IPS-18a (cell line): ENCODE data around the gene NBR1.
"Not testable (repeated sequence)": the region's sequence is repeated elsewhere in the genome, so short reads cannot be mapped to it uniquely, and the experiment has no call there.

Source experiments
- H3K27ac ChIP-seq: one replicate; pipeline ENCODE4 v1.5.1; 2013; ENCODE audit warnings: low read length
- H3K27me3 ChIP-seq: one replicate; pipeline ENCODE4 v1.6.1; 2013; ENCODE audit warnings: mild to moderate bottlenecking, low read length; ENCODE audit not compliant: control insufficient read depth, insufficient read depth
- H3K36me3 ChIP-seq: one replicate; pipeline ENCODE4 v1.6.1; 2013; ENCODE audit warnings: low read depth, low read length; ENCODE audit not compliant: control insufficient read depth
- H3K4me1 ChIP-seq: one replicate; pipeline ENCODE4 v1.6.1; 2013; ENCODE audit warnings: low read depth, low read length; ENCODE audit not compliant: control insufficient read depth
- H3K4me3 ChIP-seq: one replicate; pipeline ENCODE4 v1.5.1; 2013; ENCODE audit warnings: low read length
- H3K9ac ChIP-seq: one replicate; pipeline ENCODE4 v1.6.1; 2013; ENCODE audit warnings: mild to moderate bottlenecking, low read length, moderate library complexity
- H3K9me3 ChIP-seq: one replicate; pipeline ENCODE4 v1.6.1; 2013; ENCODE audit warnings: low read depth, low read length; ENCODE audit not compliant: control insufficient read depth

The NBR1 gene, protein sequence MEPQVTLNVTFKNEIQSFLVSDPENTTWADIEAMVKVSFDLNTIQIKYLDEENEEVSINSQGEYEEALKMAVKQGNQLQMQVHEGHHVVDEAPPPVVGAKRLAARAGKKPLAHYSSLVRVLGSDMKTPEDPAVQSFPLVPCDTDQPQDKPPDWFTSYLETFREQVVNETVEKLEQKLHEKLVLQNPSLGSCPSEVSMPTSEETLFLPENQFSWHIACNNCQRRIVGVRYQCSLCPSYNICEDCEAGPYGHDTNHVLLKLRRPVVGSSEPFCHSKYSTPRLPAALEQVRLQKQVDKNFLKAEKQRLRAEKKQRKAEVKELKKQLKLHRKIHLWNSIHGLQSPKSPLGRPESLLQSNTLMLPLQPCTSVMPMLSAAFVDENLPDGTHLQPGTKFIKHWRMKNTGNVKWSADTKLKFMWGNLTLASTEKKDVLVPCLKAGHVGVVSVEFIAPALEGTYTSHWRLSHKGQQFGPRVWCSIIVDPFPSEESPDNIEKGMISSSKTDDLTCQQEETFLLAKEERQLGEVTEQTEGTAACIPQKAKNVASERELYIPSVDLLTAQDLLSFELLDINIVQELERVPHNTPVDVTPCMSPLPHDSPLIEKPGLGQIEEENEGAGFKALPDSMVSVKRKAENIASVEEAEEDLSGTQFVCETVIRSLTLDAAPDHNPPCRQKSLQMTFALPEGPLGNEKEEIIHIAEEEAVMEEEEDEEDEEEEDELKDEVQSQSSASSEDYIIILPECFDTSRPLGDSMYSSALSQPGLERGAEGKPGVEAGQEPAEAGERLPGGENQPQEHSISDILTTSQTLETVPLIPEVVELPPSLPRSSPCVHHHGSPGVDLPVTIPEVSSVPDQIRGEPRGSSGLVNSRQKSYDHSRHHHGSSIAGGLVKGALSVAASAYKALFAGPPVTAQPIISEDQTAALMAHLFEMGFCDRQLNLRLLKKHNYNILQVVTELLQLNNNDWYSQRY

DNA sequence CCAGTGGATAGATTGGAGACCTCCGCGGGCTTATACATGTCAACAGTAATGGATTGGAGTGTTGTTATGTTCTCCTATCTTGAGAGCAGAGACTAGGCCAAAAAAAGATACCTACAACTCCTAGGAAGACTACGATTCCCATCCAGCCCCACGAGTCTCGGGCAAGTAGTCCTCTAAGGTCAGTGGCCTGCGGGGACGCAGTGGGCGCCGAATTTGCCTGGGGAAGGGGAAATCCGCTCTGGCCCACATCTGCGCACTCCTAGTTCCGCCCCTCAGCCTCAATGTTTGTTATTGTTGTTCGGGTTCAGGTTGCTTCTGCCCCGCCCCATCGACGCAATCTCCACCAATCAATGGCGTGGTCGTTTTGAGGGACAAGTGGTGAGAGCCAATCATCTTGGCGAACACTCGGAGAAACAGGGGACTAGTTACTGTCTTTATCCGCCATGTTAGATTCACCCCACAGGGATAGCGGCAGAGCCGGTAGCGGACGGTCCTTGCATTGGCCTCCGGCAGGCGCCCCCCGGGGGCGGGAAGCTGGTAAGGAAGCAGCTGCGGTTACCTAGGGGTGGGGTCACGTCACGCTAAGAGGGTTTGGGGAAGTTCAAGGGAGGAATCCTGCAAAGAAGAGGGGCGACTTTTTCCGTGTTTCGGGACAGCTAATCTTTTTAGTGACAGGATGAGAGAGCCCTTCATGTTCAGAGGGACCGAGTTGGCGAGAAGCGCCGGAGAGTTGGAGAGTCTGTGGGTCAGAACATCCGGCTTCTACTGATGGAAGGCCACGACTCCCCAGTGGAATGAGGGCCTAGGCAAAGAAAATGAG is at the start of gene NBR1:
Gene NBR1, plus strand, starts transcription at position 449 of the 820 bp plus-strand sequence. CDS start 4,586 bp downstream, outside the sequence.
- Histone ChIP-seq H3K4me3 (peak within 1 kb of the TSS; percentile 92), H3K9ac (peak within 1 kb of the TSS; percentile 83), H3K9me3 (no peaks in the 10 kb centered on the region), H3K36me3 (peaks cover 3% of the 10 kb centered on the region), H3K27me3 (no peaks in the 10 kb centered on the region), H3K27ac (peak within 1 kb of the TSS; percentile 87), H3K4me1 (peaks cover 6% of the 10 kb centered on the region)

DNA sequence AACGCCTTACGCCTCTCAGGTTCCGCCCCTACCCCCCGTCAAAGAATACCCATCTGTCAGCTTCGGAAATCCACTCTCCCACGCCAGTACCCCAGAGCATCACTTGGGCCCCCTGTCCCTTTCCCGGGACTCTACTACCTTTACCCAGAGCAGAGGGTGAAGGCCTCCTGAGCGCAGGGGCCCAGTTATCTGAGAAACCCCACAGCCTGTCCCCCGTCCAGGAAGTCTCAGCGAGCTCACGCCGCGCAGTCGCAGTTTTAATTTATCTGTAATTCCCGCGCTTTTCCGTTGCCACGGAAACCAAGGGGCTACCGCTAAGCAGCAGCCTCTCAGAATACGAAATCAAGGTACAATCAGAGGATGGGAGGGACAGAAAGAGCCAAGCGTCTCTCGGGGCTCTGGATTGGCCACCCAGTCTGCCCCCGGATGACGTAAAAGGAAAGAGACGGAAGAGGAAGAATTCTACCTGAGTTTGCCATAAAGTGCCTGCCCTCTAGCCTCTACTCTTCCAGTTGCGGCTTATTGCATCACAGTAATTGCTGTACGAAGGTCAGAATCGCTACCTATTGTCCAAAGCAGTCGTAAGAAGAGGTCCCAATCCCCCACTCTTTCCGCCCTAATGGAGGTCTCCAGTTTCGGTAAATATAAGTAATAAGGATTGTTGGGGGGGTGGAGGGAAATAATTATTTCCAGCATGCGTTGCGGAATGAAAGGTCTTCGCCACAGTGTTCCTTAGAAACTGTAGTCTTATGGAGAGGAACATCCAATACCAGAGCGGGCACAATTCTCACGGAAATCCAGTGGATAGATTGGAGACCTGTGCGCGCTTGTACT is 45.7 kb upstream of the NBR1 start, which contains the start of gene BRCA1:
Gene BRCA1, minus strand, starts transcription at position 232 of the 834 bp plus-strand sequence. CDS start 1,268 bp downstream, outside the sequence.
- Histone ChIP-seq H3K27me3 (no peaks in the 10 kb centered on the region), H3K9me3 (no peaks in the 10 kb centered on the region), H3K36me3 (no peaks in the 10 kb centered on the region), H3K27ac (peak within 1 kb of the TSS; percentile 98), H3K4me3 (peak within 1 kb of the TSS; percentile 96), H3K4me1 (no peaks in the 10 kb centered on the region), H3K9ac (peak within 1 kb of the TSS; percentile 96)

DNA sequence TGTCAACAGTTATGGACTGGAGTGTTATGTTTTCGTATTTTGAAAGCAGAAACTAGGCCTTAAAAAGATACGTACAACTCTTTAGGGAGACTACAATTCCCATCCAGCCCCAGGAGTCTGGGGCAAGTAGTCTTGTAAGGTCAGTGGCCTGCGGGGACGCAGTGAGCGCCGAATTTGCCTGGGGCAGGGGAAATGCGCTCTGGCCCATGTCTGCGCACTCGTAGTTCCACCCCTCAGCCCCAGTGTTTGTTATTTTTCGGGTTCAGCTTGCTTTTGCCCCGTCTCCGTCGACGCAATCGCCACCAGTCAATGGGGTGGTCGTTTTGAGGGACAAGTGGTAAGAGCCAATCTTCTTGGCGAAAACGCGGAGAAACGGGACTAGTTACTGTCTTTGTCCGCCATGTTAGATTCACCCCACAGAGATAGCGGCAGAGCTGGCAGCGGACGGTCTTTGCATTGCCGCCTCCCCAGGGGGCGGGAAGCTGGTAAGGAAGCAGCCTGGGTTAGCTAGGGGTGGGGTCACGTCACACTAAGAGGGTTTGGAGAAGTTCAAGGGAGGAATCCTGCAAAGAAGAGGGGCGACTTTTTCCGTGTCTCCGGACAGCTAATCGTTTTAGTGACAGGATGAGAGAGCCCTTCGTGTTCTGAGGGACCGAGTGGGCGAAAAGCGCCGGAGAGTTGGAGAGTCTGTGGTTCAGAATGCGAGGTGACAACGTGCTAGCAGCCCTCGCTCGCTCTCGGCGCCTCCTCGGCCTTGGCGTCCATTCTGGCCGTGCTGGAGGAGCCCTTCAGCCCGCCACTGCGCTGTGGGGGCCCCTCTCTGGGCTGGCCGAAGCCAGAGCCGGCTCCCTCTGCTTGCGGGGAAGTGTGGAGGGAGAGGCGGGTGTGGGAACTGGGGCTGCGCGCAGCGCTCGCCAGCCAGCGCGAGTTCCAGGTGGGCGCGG is 44.8 kb upstream of the NBR1 start:
- no peaks in the 10 kb centered on the region for H3K4me1 ChIP-seq
- H3K9me3 ChIP-seq: no peaks in the 10 kb centered on the region
- no peaks in the 10 kb centered on the region for H3K36me3 ChIP-seq
- peak overlapping the region; percentile 98 for H3K27ac ChIP-seq
- H3K27me3 ChIP-seq: no peaks in the 10 kb centered on the region
- H3K9ac ChIP-seq: peak overlapping the region; percentile 96
- peak overlapping the region; percentile 96 for H3K4me3 ChIP-seq

DNA sequence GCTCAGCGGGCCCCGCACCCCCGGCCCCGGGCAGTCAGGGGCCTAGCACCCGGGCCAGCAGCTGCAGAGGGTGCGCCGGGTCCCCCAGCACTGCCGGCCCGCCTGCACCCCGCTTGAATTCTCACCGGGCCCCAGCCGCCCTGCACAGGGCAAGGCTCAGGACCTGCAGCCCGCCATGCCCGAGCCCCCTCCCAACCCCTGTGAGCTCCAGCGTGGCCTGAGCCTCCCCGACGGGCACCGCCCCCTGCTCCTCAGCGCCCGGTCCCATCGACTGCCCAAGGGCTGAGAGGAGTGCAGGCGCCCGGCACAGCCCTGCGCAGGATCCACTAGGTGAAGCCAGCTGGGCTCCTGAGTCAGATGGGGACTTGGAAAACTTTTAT is 44.1 kb upstream of the NBR1 start:
- Histone ChIP-seq H3K9ac (no peak overlapping the region), H3K27ac (no peak overlapping the region), H3K4me3 (no peak overlapping the region), H3K36me3 (no peaks in the 10 kb centered on the region), H3K27me3 (no peaks in the 10 kb centered on the region), H3K9me3 (no peaks in the 10 kb centered on the region), H3K4me1 (no peaks in the 10 kb centered on the region)

DNA sequence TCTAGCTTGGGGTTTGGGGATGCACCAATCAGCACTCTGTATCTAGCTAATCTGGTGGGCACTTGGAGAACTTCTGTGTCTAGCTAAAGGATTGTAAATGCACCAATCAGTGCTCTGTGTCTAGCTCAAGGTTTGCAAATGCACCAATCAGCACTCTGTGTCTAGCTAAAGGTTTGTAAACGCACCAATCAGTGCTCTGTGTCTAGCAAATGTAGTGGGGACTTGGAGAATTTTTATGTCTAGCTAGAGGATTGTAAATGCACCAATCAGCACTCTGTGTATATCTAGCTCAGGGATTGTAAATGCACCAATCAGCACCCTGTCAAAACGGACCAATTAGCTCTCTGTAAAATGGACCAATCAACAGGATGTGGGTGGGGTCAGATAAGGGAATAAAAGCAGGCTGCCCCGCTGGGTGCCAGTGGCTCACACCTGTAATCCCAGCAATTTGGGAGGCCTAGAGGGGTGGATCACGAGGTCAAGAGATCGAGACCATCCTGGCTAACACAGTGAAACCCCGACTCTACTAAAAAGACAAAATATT is 43.6 kb upstream of the NBR1 start:
- H3K9ac ChIP-seq, H3K4me1 ChIP-seq, H3K36me3 ChIP-seq, H3K9me3 ChIP-seq, H3K27ac ChIP-seq, H3K27me3 ChIP-seq, H3K4me3 ChIP-seq: not testable (repeated sequence)

DNA sequence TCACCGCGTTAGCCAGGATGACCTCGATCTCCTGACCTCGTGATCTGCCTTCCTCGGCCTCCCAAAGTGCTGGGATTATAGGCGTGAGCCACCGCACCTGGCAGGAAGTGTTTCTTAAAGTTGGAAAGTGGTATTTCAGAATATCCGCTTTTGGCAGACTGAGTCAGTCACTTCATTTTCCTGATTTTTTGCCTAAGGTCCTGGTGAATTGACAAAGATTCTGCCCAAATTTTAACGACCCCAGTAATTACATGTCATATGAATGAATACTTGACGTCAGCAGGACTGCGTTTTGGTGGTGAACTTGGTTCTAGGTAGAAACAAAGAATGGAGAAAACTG is 41.4 kb upstream of the NBR1 start:
- no peaks in the 10 kb centered on the region for H3K4me1 ChIP-seq
- no peak overlapping the region for H3K4me3 ChIP-seq
- H3K9ac ChIP-seq: no peak overlapping the region
- H3K9me3 ChIP-seq: no peaks in the 10 kb centered on the region
- no peak overlapping the region for H3K27ac ChIP-seq
- H3K36me3 ChIP-seq: no peaks in the 10 kb centered on the region
- no peaks in the 10 kb centered on the region for H3K27me3 ChIP-seq

DNA sequence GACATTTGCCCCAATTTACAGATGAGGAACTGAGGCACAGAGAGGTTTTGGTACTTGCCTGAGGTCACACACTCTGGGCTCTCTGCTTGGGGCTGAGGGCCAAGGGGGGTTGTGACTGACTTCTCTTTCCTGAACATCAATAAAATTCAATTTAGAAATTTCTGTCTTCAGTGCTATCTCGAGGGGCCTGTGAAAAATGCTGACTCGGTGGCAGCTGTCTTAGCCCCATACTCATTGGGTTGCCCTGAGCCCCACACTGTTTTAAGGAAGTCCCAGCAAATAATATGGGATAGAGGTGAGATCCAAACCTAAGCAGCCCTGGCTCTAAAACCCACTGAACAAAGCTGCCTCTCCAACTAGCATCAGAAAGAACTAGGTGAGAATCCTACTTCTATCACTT is 38.9 kb upstream of the NBR1 start:
- H3K36me3 ChIP-seq: no peaks in the 10 kb centered on the region
- H3K9me3 ChIP-seq: no peaks in the 10 kb centered on the region
- no peak overlapping the region for H3K4me3 ChIP-seq
- no peaks in the 10 kb centered on the region for H3K4me1 ChIP-seq
- H3K27ac ChIP-seq: no peak overlapping the region
- no peak overlapping the region for H3K9ac ChIP-seq
- no peaks in the 10 kb centered on the region for H3K27me3 ChIP-seq

DNA sequence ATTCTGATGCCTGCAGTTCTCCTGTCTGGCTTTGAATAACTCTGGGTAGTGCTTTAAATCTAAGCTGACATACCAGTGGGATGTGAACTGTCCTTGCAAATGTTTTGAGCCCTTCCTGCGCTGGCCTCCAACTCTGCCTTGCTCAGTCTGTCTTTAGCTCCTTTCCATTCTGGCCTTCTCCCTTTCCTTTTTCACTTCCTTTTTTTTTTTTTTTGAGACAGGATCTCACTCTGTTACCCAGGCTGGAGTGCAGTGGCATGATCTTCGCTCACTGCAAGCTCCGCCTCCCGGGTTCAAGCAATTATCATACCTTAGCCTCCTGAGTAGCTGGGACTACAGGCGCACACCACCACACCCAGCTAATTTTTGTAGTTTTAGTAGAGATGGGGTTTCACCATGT is 37.6 kb upstream of the NBR1 start:
- H3K9ac ChIP-seq: not testable (repeated sequence)

DNA sequence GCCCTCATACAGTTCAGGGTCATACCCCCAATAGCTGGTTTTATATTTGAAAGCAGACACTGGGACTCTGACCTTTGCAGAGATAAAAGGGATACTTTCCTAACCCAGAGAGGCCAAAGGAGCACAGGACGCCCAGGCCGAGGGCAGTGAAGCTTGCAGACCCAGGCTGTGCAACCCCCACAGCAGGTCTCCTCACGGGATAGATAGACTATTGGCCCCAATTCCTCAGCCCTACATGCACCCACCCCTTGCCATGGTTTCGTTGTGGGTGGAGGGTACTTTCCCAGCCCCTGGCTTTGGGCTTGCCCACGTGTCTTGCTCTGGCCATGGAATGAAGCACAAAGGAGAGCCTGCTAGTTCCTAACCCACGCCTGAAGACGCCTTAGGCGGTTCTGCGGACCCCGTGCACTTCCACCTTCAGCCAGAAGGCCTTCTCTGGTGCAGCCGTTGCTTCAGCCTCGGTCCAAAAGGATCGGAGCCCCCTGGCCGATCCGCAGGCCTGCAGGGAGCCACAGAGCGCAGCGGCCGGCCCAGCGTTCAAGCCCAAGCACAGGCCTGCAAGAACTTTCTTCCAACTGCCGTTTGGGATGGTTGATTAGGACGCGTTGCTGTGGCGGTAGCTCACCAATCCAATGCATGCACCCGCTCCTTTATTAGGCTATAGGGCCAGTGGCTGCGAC is 36.1 kb upstream of the NBR1 start:
- Histone ChIP-seq H3K4me1 (no peaks in the 10 kb centered on the region), H3K9ac (no peak overlapping the region), H3K27me3 (no peaks in the 10 kb centered on the region), H3K4me3 (no peak overlapping the region), H3K36me3 (no peaks in the 10 kb centered on the region), H3K9me3 (no peaks in the 10 kb centered on the region), H3K27ac (no peak overlapping the region)

More for the DNA sequence above, 37.6 kb upstream of the NBR1 start:
- H3K9me3 ChIP-seq, H3K27me3 ChIP-seq, H3K4me3 ChIP-seq, H3K36me3 ChIP-seq, H3K4me1 ChIP-seq, H3K27ac ChIP-seq: not testable (repeated sequence)
